NCI-H82 (cell line): ENCODE measurements around the gene SSTR3.
"Not testable (repeated sequence)": the region's sequence is repeated elsewhere in the genome, so short reads cannot be mapped to it uniquely, and the experiment has no call there.

Experiments used
- DNase-seq: peaks from one replicate; lab custom pipeline; 2025; lab: John Stamatoyannopoulos, UW

SSTR3 gene

GRCh38 chr22:37182101-37182948 lies 30.0 kb downstream of the SSTR3 start:
- no peak for DNase-seq

- DNase-seq = no peak
Measured at GRCh38 chr22:37181681-37182080, 30.6 kb downstream of the SSTR3 start.

- DNase-seq = no peak
Measured at GRCh38 chr22:37180531-37181231, 31.6 kb downstream of the SSTR3 start.

- DNase-seq = no peak
Measured at GRCh38 chr22:37179622-37180420, 32.5 kb downstream of the SSTR3 start.

GRCh38 chr22:37179126-37179470 lies 33.2 kb downstream of the SSTR3 start:
- DNase-seq = no peak

GRCh38 chr22:37178350-37179125 lies 33.7 kb downstream of the SSTR3 start:
- DNase-seq = no peak

GRCh38 chr22:37177755-37178154 lies 34.5 kb downstream of the SSTR3 start:
- no peak for DNase-seq

- no peak for DNase-seq
Measured at GRCh38 chr22:37177221-37177620, 35.1 kb downstream of the SSTR3 start.

- no peak for DNase-seq
Measured at GRCh38 chr22:37176464-37177061, 35.7 kb downstream of the SSTR3 start.

GRCh38 chr22:37175414-37176281 lies 36.6 kb downstream of the SSTR3 start:
- no peak for DNase-seq

- no peak for DNase-seq
Measured at GRCh38 chr22:37174964-37175363, 37.3 kb downstream of the SSTR3 start.

- DNase-seq = no peak
Measured at GRCh38 chr22:37173709-37174108, 38.6 kb downstream of the SSTR3 start.

GRCh38 chr22:37172266-37173245 lies 39.7 kb downstream of the SSTR3 start:
- DNase-seq = no peak

- DNase-seq = no peak
Measured at GRCh38 chr22:37171662-37172061, 40.6 kb downstream of the SSTR3 start.

- not testable (repeated sequence) for DNase-seq
Measured at GRCh38 chr22:37170689-37171405, 41.4 kb downstream of the SSTR3 start.

- DNase-seq = no peak
Measured at GRCh38 chr22:37169947-37170688, 42.2 kb downstream of the SSTR3 start.

GRCh38 chr22:37169406-37169805 lies 42.9 kb downstream of the SSTR3 start:
- DNase-seq = no peak
